ENCODE measurements around the gene IL12B. TPM values are rescaled to one million over a fixed set of nuclear protein-coding genes. Genes with fewer than 3 reads are reported as not detected.
A peak's percentile ranks its signal among the peaks of the same experiment; 100 is the strongest.

IL12B gene
- total RNA-seq, 2 donors from 2014 or later = not detected

GRCh38 chr5:159342840-159343239 lies 12.6 kb upstream of the IL12B start:
- H3K36me3 ChIP-seq = no peaks in the 10 kb centered on the region
- H3K9me3 ChIP-seq = no peaks in the 10 kb centered on the region
- intact Hi-C loops (cut with DNase I) = no loop called here
- no peaks in the 10 kb centered on the region for H3K27me3 ChIP-seq
- no peak overlapping the region for H3K27ac ChIP-seq
- H3K9ac ChIP-seq (ENCODE audit: low read depth in 2 of 2, low read length in 2 of 2) = no peak overlapping the region
- no peak for TF ChIP-seq CTCF (IDR thresholded peaks at IDR 0.05)
- DNase-seq = no peak
- H3K4me3 ChIP-seq = no peak overlapping the region
- H3K4me1 ChIP-seq = no peaks in the 10 kb centered on the region

DNA sequence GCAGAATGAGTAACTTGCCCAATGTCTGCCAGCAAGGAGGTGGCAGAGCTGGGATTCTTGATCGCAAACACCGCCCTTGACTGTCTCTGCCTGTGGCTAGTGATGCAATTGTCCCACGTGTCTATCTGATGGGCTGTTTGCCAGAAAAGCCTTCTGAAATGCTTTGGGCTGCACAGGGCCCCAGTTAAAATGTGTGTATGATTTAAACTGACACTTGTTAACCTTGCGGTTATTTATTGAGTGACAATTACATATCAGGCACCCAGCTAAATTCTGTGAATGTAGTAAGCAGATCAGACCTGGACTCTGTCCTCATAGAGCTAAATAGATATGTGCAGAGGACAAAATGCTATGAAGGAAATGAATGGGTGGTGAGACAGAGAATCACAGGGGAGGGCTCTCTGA lies 11.6 kb upstream of the IL12B start:
- peak; percentile 54 for DNase-seq
- no peaks in the 10 kb centered on the region for H3K4me1 ChIP-seq
- H3K4me3 ChIP-seq = no peak overlapping the region
- intact Hi-C loops (cut with DNase I) = no loop called here
- no peak overlapping the region for H3K27ac ChIP-seq
- H3K9ac ChIP-seq (ENCODE audit: low read depth in 2 of 2, low read length in 2 of 2) = no peak overlapping the region
- no peaks in the 10 kb centered on the region for H3K27me3 ChIP-seq
- no peaks in the 10 kb centered on the region for H3K36me3 ChIP-seq
- TF ChIP-seq CTCF (IDR thresholded peaks at IDR 0.05) = no peak
- H3K9me3 ChIP-seq = no peaks in the 10 kb centered on the region

- no peaks in the 10 kb centered on the region for H3K9me3 ChIP-seq
- H3K9ac ChIP-seq (ENCODE audit: low read depth in 2 of 2, low read length in 2 of 2) = no peak overlapping the region
- no peak for DNase-seq
- H3K27ac ChIP-seq = no peak overlapping the region
- no peak for TF ChIP-seq CTCF (IDR thresholded peaks at IDR 0.05)
- no peaks in the 10 kb centered on the region for H3K4me1 ChIP-seq
- H3K27me3 ChIP-seq = no peaks in the 10 kb centered on the region
- no peaks in the 10 kb centered on the region for H3K36me3 ChIP-seq
- no peak overlapping the region for H3K4me3 ChIP-seq
- intact Hi-C loops (cut with DNase I) = no loop called here
Observed at GRCh38 chr5:159341145-159341544, 10.9 kb upstream of the IL12B start.

- TF ChIP-seq CTCF (IDR thresholded peaks at IDR 0.05) = no peak
- no peak overlapping the region for H3K4me3 ChIP-seq
- H3K36me3 ChIP-seq = no peaks in the 10 kb centered on the region
- intact Hi-C loops (cut with DNase I) = no loop called here
- H3K9ac ChIP-seq (ENCODE audit: low read depth in 2 of 2, low read length in 2 of 2) = no peak overlapping the region
- H3K27ac ChIP-seq = no peak overlapping the region
- no peaks in the 10 kb centered on the region for H3K9me3 ChIP-seq
- H3K4me1 ChIP-seq = no peaks in the 10 kb centered on the region
- no peaks in the 10 kb centered on the region for H3K27me3 ChIP-seq
- no peak for DNase-seq
Observed at GRCh38 chr5:159340511-159340910, 10.2 kb upstream of the IL12B start.

GRCh38 chr5:159339460-159339859 lies 9.2 kb upstream of the IL12B start:
- no peaks in the 10 kb centered on the region for H3K27me3 ChIP-seq
- no peak overlapping the region for H3K4me3 ChIP-seq
- no peaks in the 10 kb centered on the region for H3K36me3 ChIP-seq
- no peak overlapping the region for H3K27ac ChIP-seq
- no peak overlapping the region for H3K9ac ChIP-seq (ENCODE audit: low read depth in 2 of 2, low read length in 2 of 2)
- TF ChIP-seq CTCF (IDR thresholded peaks at IDR 0.05) = no peak
- no peaks in the 10 kb centered on the region for H3K9me3 ChIP-seq
- intact Hi-C loops (cut with DNase I) = no loop called here
- H3K4me1 ChIP-seq = no peaks in the 10 kb centered on the region
- DNase-seq = no peak

DNA sequence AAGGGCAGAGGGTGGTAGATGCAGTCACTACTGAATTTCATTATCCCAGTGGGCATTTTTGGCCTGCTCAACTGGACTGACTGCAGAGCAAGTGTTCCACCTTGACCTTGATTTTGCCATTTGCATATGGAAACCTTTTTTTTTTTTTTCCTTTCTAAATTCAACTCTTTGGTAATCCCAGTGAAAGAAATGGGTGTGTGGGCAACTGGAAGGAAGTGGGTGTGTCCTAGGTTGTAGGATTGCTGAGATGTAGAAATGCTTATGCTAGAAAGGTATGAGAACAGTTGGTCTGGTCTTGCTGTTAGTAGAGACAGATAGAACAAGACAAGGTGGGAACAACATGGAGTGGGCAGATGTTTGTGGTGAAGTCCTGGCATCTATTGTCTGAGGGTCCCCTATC lies 7.8 kb upstream of the IL12B start:
- H3K27ac ChIP-seq = no peak overlapping the region
- no peak for TF ChIP-seq CTCF (IDR thresholded peaks at IDR 0.05)
- no peak overlapping the region for H3K9ac ChIP-seq (ENCODE audit: low read depth in 2 of 2, low read length in 2 of 2)
- no peaks in the 10 kb centered on the region for H3K4me1 ChIP-seq
- H3K36me3 ChIP-seq = no peaks in the 10 kb centered on the region
- H3K4me3 ChIP-seq = no peak overlapping the region
- intact Hi-C loops (cut with DNase I) = no loop called here
- no peaks in the 10 kb centered on the region for H3K9me3 ChIP-seq
- H3K27me3 ChIP-seq = no peaks in the 10 kb centered on the region
- no peak for DNase-seq
